WTC11 (cell line): Measurements from ENCODE around the gene SOWAHA. TPM values are rescaled to one million over a fixed set of nuclear protein-coding genes. Genes with fewer than 3 reads are reported as not detected.

ENCODE experiments used
- ATAC-seq: fragments of 200-7000 bp; cut with Tn5 transposase; 2 replicates; pipeline ENCODE4 v1.10.0; 2021; ENCODE audit warnings: mild to moderate bottlenecking, moderate library complexity
- CTCF ChIA-PET: fragments of 300-600 bp; sonication (Branson Sonifier 250); formaldehyde crosslinking; loops from one replicate; lab custom pipeline; 2021; ENCODE audit warnings: antibody characterized with exemption; lab: Charles Lee
- POLR2A ChIA-PET: fragments of 350-600 bp; sonication (Branson Sonifier 250); formaldehyde crosslinking; loops from one replicate; lab custom pipeline; 2021; ENCODE audit warnings: antibody characterized with exemption; lab: Charles Lee
- DNase-seq: peaks from one replicate; pipeline ENCODE4 v3.0.0; 2021; ENCODE audit warnings: low spot score
- H3K27ac Mint-ChIP-seq: 2 replicates; pipeline ENCODE4 v1.8.0; 2021; ENCODE audit warnings: mixed read lengths
- H3K27me3 Mint-ChIP-seq: 2 replicates; pipeline ENCODE4 v1.8.0; 2021; ENCODE audit warnings: low read depth, mild to moderate bottlenecking, moderate library complexity, mixed read lengths
- H3K36me3 Mint-ChIP-seq: 2 replicates; pipeline ENCODE4 v1.8.0; 2021; ENCODE audit warnings: mixed read lengths
- H3K4me1 Mint-ChIP-seq: 2 replicates; pipeline ENCODE4 v1.8.0; 2022; ENCODE audit warnings: mixed read lengths
- H3K4me3 Mint-ChIP-seq: 2 replicates; pipeline ENCODE4 v1.8.0; 2021; ENCODE audit warnings: mild to moderate bottlenecking, moderate library complexity, mixed read lengths
- H3K9me3 Mint-ChIP-seq: 2 replicates; pipeline ENCODE4 v1.8.0; 2021; ENCODE audit warnings: mixed read lengths
- FOXJ3 ChIP-seq: sonication (generic); formaldehyde crosslinking; IDR thresholded peaks from 2 replicates; pipeline ENCODE4 v1.9.0; 2021; ENCODE audit warnings: missing genetic modification reagents, mild to moderate bottlenecking, borderline replicate concordance
- GABPB1 ChIP-seq: sonication (generic); formaldehyde crosslinking; IDR thresholded peaks from 2 replicates; pipeline ENCODE4 v1.8.1; 2023; ENCODE audit warnings: mild to moderate bottlenecking, missing genetic modification reagents
- JUN ChIP-seq: sonication (generic); formaldehyde crosslinking; IDR thresholded peaks from 2 replicates; pipeline ENCODE4 v1.8.0; 2023; ENCODE audit warnings: mild to moderate bottlenecking, missing genetic modification reagents
- MYBL2 ChIP-seq: sonication (generic); formaldehyde crosslinking; IDR thresholded peaks from 2 replicates; pipeline ENCODE4 v1.8.1; 2023; ENCODE audit warnings: mild to moderate bottlenecking, moderate library complexity, missing genetic modification reagents
- RELA ChIP-seq: sonication (generic); formaldehyde crosslinking; IDR thresholded peaks from 2 replicates; pipeline ENCODE4 v1.8.1; 2022; ENCODE audit warnings: missing genetic modification reagents, mild to moderate bottlenecking, borderline replicate concordance
- SMAD4 ChIP-seq: sonication (generic); formaldehyde crosslinking; IDR thresholded peaks from 2 replicates; pipeline ENCODE4 v1.8.0; 2022; ENCODE audit warnings: mild to moderate bottlenecking, missing genetic modification reagents
- SOX15 ChIP-seq: fragments of 250-450 bp; sonication (Bioruptor Pico); IDR thresholded peaks from 2 replicates; pipeline ENCODE4 v1.9.0; 2021; ENCODE audit warnings: mild to moderate bottlenecking
- SP1 ChIP-seq: sonication (generic); formaldehyde crosslinking; conservative IDR thresholded peaks from 2 replicates; pipeline ENCODE4 v1.8.1; 2022; ENCODE audit warnings: missing genetic modification reagents
- ZNF121 ChIP-seq: sonication (generic); formaldehyde crosslinking; IDR thresholded peaks from 2 replicates; pipeline ENCODE4 v1.8.0; 2023; ENCODE audit warnings: missing genetic modification reagents
- ZNF396 ChIP-seq: fragments of 250-450 bp; sonication (Bioruptor Pico); IDR thresholded peaks from 2 replicates; pipeline ENCODE4 v1.8.0; 2021; ENCODE audit warnings: mild to moderate bottlenecking, moderate library complexity, borderline replicate concordance
- ZNF416 ChIP-seq: fragments of 250-450 bp; sonication (Bioruptor Pico); IDR thresholded peaks from 2 replicates; pipeline ENCODE4 v1.9.0; 2021; ENCODE audit warnings: mild to moderate bottlenecking, inconsistent platforms
- total RNA-seq: library from RNA; stranded (reverse); gene quantifications from 3 replicates; pipeline ENCODE4 v1.2.3, GENCODE V29; 2021
- TF ChIP-seq, protein P1 (sequence below): sonication (generic); formaldehyde crosslinking; IDR thresholded peaks from 2 replicates; pipeline ENCODE4 v1.8.0; 2022; ENCODE audit warnings: mild to moderate bottlenecking, missing genetic modification reagents
- TF ChIP-seq, protein P2 (sequence below): fragments of 200-600 bp; IDR thresholded peaks from 2 replicates; pipeline ENCODE4 v1.8.0; 2022; ENCODE audit warnings: antibody characterized with exemption
- TF ChIP-seq, protein P3 (sequence below): sonication (generic); formaldehyde crosslinking; IDR thresholded peaks from 2 replicates; pipeline ENCODE4 v1.8.1; 2022; ENCODE audit warnings: low read depth, missing genetic modification reagents, borderline replicate concordance
- TF ChIP-seq, protein P4 (sequence below): sonication (generic); formaldehyde crosslinking; IDR thresholded peaks from 2 replicates; pipeline ENCODE4 v1.8.0; 2022; ENCODE audit warnings: mild to moderate bottlenecking, missing genetic modification reagents
- TF ChIP-seq, protein P5 (sequence below): fragments of 250-450 bp; sonication (Bioruptor Pico); IDR thresholded peaks from 2 replicates; pipeline ENCODE4 v1.8.0; 2021; ENCODE audit warnings: mild to moderate bottlenecking
- TF ChIP-seq, protein P6 (sequence below): sonication (generic); formaldehyde crosslinking; IDR thresholded peaks from 2 replicates; pipeline ENCODE4 v1.8.1; 2023; ENCODE audit warnings: mild to moderate bottlenecking, moderate library complexity, missing genetic modification reagents

Gene SOWAHA
- total RNA-seq, 1 experiment from 2014 or later: 0.11 TPM

DNA sequence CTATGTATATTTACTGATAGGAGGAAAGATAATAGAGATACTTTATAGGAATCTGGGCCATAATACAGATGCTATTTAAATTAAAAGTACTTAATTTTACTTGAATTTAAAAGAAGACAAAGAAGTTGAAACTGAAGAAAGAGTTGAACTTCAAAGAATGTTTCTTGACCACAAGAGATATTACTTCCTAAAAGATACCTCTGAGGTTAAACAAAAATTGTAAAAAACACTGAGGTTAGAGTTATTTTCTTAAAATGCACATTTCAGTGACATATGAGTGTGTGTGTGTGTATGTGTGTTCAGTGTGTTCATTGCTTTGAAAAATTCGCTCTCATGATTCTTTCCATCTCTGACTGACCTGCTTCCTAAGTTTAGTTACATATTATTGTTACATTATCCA lies 32.5 kb upstream of the SOWAHA start:
- no peak for ATAC-seq
- CTCF ChIA-PET: interaction anchor here (1.2 to 3.7 kb wide), 2 partner anchors 27 to 33 kb away, joined by 5 to 11 read pairs; partner anchors contain the start of gene CCNI2
- TF ChIP-seq SOX15 (no peak), ZNF396 (CRISPR knock-in tag) (no peak), ZNF121 (no peak), ZNF416 (no peak), SP1 (no peak), FOXJ3 (CRISPR knock-in tag) (no peak), JUN (CRISPR knock-in tag) (no peak)
- TF ChIP-seq, protein P1, sequence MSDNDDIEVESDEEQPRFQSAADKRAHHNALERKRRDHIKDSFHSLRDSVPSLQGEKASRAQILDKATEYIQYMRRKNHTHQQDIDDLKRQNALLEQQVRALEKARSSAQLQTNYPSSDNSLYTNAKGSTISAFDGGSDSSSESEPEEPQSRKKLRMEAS: no peak
- TF ChIP-seq, protein P2, sequence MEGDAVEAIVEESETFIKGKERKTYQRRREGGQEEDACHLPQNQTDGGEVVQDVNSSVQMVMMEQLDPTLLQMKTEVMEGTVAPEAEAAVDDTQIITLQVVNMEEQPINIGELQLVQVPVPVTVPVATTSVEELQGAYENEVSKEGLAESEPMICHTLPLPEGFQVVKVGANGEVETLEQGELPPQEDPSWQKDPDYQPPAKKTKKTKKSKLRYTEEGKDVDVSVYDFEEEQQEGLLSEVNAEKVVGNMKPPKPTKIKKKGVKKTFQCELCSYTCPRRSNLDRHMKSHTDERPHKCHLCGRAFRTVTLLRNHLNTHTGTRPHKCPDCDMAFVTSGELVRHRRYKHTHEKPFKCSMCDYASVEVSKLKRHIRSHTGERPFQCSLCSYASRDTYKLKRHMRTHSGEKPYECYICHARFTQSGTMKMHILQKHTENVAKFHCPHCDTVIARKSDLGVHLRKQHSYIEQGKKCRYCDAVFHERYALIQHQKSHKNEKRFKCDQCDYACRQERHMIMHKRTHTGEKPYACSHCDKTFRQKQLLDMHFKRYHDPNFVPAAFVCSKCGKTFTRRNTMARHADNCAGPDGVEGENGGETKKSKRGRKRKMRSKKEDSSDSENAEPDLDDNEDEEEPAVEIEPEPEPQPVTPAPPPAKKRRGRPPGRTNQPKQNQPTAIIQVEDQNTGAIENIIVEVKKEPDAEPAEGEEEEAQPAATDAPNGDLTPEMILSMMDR: no peak
- TF ChIP-seq, protein P3, sequence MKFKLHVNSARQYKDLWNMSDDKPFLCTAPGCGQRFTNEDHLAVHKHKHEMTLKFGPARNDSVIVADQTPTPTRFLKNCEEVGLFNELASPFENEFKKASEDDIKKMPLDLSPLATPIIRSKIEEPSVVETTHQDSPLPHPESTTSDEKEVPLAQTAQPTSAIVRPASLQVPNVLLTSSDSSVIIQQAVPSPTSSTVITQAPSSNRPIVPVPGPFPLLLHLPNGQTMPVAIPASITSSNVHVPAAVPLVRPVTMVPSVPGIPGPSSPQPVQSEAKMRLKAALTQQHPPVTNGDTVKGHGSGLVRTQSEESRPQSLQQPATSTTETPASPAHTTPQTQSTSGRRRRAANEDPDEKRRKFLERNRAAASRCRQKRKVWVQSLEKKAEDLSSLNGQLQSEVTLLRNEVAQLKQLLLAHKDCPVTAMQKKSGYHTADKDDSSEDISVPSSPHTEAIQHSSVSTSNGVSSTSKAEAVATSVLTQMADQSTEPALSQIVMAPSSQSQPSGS (CRISPR knock-in tag): no peak
- TF ChIP-seq, protein P4, sequence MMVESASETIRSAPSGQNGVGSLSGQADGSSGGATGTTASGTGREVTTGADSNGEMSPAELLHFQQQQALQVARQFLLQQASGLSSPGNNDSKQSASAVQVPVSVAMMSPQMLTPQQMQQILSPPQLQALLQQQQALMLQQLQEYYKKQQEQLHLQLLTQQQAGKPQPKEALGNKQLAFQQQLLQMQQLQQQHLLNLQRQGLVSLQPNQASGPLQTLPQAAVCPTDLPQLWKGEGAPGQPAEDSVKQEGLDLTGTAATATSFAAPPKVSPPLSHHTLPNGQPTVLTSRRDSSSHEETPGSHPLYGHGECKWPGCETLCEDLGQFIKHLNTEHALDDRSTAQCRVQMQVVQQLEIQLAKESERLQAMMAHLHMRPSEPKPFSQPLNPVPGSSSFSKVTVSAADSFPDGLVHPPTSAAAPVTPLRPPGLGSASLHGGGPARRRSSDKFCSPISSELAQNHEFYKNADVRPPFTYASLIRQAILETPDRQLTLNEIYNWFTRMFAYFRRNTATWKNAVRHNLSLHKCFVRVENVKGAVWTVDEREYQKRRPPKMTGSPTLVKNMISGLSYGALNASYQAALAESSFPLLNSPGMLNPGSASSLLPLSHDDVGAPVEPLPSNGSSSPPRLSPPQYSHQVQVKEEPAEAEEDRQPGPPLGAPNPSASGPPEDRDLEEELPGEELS (CRISPR knock-in tag): no peak
- TF ChIP-seq, protein P5, sequence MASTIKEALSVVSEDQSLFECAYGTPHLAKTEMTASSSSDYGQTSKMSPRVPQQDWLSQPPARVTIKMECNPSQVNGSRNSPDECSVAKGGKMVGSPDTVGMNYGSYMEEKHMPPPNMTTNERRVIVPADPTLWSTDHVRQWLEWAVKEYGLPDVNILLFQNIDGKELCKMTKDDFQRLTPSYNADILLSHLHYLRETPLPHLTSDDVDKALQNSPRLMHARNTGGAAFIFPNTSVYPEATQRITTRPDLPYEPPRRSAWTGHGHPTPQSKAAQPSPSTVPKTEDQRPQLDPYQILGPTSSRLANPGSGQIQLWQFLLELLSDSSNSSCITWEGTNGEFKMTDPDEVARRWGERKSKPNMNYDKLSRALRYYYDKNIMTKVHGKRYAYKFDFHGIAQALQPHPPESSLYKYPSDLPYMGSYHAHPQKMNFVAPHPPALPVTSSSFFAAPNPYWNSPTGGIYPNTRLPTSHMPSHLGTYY: no peak
- TF ChIP-seq, all 79 proteins: peak for 0
- no peak for DNase-seq
- Mint-ChIP-seq H3K4me3 (no peak overlapping the region), H3K36me3 (no peaks in the 10 kb centered on the region), H3K4me1 (peaks cover 19% of the 10 kb centered on the region), H3K9me3 (no peaks in the 10 kb centered on the region), H3K27ac (no peak overlapping the region), H3K27me3 (peaks cover 45% of the 10 kb centered on the region)
- POLR2A ChIA-PET: no interaction called here

DNA sequence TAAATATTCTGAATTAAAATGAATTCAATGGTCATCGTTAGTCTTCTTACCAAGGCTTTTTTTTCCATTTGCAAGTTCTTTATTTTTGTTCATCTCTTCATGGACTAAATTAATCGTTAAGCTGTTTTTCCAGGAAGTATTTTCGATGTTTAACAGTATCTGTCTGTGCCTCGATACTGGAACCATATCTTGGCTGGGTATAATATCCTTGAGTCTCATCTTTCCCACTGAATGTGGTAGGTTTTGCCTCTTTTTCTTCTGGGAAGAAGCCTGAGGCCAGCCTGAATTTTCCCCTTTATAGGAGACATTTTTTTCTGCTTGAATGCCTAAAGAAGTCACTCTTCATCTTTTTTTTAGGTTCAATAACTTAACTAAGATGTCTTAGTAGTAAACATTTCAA lies 32.1 kb upstream of the SOWAHA start:
- H3K4me1 Mint-ChIP-seq: peaks cover 15% of the 10 kb centered on the region
- ATAC-seq (no peak), DNase-seq (no peak)
- CTCF ChIA-PET: no interaction called here
- no peaks in the 10 kb centered on the region for H3K36me3 Mint-ChIP-seq
- POLR2A ChIA-PET: no interaction called here
- H3K4me3 Mint-ChIP-seq: no peak overlapping the region
- peaks cover 43% of the 10 kb centered on the region for H3K27me3 Mint-ChIP-seq
- TF ChIP-seq ZNF121 (no peak), MYBL2 (CRISPR knock-in tag) (no peak), SMAD4 (no peak), GABPB1 (no peak), RELA (no peak)
- TF ChIP-seq, protein P6, sequence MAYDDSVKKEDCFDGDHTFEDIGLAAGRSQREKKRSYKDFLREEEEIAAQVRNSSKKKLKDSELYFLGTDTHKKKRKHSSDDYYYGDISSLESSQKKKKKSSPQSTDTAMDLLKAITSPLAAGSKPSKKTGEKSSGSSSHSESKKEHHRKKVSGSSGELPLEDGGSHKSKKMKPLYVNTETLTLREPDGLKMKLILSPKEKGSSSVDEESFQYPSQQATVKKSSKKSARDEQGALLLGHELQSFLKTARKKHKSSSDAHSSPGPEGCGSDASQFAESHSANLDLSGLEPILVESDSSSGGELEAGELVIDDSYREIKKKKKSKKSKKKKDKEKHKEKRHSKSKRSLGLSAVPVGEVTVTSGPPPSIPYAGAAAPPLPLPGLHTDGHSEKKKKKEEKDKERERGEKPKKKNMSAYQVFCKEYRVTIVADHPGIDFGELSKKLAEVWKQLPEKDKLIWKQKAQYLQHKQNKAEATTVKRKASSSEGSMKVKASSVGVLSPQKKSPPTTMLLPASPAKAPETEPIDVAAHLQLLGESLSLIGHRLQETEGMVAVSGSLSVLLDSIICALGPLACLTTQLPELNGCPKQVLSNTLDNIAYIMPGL (CRISPR knock-in tag): no peak
- TF ChIP-seq, protein P5: no peak
- peaks cover 3% of the 10 kb centered on the region for H3K9me3 Mint-ChIP-seq
- no peak overlapping the region for H3K27ac Mint-ChIP-seq
